HL-60/S4 treated with retinoic acid at 250 ng/mL for 4 days and 3 days (cell line): ENCODE data around the gene TJP1.
"Not testable (repeated sequence)": the region's sequence is repeated elsewhere in the genome, so short reads cannot be mapped to it uniquely, and the experiment has no call there.

Source experiments
- in situ Hi-C: fragments of 300-500 bp; cut with MboI; formaldehyde crosslinking; loops from 2 replicates; pipeline ENCODE4 v1.7.0; 2022; ENCODE audit warnings: low sequenced_read_pairs

Gene TJP1

GRCh38 chr15:29840054-29840453 lies 17.8 kb upstream of the TJP1 start:
- in situ Hi-C loops = no loop called here

- in situ Hi-C loops = no loop called here
These were observed 16.2 kb upstream of the TJP1 start for GRCh38 chr15:29838352-29839010.

DNA sequence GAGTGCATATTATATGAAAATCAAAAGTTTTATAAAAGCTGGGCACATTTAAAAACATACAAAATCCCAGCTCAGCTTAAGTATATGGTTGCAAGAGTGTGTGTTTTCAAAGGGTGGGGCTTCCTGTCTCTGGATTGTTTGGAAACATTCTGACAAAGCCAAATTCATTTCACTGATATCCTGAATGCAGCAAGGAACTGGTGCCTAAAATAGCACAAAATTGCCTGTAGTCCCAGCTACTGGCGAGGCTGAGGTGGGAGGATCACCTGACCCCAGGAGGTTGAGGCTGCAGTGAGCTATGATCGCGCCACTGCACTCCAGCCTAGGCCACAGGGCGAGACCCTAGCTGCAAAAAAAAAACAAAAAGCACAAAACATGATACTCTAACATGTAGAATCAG lies 13.0 kb upstream of the TJP1 start:
- in situ Hi-C loops = no loop called here

DNA sequence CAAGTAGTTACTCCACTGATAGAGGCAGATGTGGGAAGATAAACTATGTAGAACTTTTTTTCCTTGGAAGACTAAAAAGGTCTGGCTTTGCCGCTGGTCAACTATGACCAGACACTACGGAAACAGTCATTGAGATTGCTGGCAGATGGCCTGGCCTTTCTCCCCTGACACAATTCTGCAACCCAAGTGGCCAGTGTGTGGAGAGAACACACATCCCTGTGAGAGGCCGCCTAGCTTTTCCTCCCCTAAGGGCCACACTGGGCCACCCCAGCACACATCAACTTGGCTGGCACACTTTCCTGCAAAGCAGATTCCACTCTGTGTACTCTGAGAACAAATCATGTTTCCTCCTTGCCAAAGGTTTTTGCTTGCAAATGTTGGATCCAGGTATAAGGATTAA lies 10.4 kb upstream of the TJP1 start:
- in situ Hi-C loops = no loop called here

GRCh38 chr15:29826908-29827820 lies 4.9 kb upstream of the TJP1 start:
- in situ Hi-C loops = no loop called here

- in situ Hi-C loops = no loop called here
These were observed 3.0 kb upstream of the TJP1 start for GRCh38 chr15:29825227-29825626.

DNA sequence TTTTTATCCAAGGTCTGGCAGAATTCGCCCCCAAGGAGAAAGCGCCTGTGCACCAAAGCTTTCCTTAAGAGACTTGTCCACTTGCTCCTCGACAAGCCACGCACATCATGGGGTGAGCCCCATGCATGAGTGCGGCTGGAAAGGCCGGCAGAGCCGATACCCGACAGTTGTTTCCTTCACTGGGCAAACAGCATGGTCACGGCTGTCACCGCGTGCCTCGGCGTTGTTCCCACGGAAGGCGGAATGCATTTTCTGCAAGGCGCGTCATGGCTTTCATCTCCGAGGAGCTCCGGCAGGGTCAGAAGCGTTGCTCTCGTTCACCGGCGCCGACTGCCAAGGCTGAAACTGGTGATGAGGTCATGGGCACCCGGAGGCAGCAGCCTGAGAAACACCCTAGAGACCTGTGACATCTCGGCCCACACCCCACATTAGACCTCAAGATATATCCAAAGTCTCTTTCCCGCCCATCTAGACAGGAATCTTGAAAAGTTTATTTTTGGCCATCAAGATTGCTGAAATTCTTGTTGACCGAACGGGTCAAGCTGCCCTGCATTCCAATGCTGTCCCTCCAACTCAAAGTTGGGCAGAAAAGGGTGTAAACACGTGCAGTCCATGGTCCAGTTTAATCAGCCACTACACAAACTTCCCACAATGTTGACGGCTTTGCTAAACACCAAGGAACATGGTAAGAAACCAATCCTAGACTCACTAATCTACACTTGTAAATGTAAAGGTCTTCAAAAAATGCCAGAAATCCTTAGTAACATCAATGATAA lies 604 bp upstream of the TJP1 start:
- in situ Hi-C loops = no loop called here

DNA sequence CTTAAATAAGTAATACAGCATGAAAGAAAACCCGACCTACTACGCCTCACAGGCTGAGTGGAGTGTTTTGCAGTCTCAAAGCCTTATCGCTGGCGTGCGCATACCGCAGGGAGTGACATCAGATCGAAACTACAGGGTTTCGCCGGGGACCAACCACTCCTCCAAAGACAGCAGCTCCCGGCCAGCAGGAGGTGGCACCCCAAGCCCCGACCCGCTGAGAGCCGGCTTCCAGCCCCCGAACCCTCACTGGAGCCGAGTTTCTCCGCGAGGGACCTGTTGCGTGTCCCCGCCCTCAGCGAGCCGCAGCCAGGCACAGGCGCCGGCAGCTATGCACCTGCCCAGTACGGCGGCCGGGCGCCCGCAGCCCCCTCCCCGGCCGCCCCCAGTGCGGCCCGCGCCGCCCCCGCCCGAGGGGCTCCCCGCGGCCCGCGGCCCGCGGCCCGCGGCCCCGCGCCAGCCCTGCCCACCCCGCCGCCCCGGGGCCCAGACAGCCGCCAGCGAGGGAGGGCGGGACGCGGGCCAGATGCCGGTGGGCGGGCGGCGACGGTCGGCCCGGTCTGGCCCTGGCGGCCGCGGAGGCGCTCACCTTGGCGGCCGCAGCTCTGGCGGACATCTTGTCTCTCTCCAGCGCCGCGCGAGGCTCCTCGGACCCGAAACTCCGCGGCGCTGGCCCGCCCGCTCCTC lies 710 bp downstream of the TJP1 start:
- in situ Hi-C loops = no loop called here

DNA sequence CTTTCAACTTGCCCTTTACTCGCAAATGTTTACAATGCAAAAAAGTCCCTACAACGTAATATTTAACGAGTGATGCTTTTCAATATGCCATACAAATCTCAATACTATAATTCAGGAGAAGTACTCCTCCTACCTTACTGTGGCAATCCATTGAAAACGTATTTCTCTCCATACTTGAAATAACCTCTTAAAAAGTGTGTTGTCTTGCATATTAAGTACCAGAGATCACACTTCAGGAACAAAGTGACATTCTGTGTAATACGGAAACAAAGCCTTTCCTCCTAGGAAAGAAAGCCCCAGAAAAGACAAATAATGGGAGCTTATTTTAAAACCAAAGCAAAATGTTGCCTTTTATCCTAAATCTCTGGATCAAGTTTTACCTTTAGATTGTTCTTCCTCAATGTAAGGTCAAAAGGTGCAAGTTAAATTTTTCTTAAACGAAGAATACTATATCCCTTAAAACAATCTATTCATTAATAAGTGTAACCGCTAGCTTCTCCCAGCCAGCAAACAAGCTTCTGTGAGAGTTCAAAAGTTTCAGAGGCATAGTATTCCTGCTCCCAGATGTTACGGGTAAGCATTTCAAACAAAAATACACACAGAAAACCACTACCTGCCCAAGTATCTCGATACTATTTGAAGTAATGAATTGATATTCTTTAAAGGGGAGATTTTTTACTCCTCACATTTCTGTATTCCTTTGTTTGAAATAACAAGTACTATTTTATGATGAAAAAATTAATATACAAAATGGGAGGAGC lies 1.7 kb downstream of the TJP1 start:
- in situ Hi-C loops = no loop called here

DNA sequence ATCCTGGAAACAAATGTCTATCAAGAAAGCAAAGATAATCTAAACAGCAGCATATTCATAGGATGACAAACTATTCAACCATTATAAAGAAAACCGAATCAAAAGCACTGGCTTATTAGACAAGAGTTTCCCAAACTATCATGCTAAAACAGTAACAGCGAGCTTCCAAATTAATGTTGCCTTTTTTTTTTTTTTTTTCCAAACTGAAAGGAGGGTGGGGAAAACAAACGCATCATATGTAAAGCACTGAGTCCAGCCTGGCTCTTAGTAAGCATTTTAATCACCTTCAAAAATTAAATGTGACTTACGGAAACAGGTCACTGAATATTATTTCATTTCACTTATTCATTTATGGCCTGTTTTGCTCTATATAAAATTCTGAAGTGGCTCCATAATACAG lies 2.3 kb downstream of the TJP1 start:
- in situ Hi-C loops = no loop called here

GRCh38 chr15:29818141-29818540 lies 4.1 kb downstream of the TJP1 start:
- in situ Hi-C loops = no loop called here

DNA sequence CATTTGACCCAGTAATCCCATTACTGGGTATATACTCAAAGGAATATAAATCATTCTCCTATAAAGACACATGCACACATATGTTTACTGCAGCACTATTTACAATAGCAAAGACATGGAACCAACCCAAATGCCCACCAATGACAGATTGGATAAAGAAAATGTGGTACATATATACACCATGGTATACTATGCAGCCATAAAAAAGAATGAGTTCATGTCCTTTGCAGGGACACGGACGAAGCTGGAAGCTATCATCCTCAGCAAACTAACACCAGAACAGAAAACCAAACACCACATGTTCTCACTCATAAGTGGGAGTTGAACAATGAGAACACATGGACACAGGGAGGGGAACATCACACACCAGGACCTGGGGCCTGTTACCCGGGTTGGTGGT lies 4.8 kb downstream of the TJP1 start:
- in situ Hi-C loops = not testable (repeated sequence)

- in situ Hi-C loops = no loop called here
These were observed 7.1 kb downstream of the TJP1 start for GRCh38 chr15:29815000-29815710.

GRCh38 chr15:29813009-29813408 lies 9.3 kb downstream of the TJP1 start:
- in situ Hi-C loops = no loop called here

GRCh38 chr15:29812384-29812694 lies 9.9 kb downstream of the TJP1 start:
- in situ Hi-C loops = no loop called here

GRCh38 chr15:29811691-29812383 lies 10.4 kb downstream of the TJP1 start:
- in situ Hi-C loops = no loop called here

DNA sequence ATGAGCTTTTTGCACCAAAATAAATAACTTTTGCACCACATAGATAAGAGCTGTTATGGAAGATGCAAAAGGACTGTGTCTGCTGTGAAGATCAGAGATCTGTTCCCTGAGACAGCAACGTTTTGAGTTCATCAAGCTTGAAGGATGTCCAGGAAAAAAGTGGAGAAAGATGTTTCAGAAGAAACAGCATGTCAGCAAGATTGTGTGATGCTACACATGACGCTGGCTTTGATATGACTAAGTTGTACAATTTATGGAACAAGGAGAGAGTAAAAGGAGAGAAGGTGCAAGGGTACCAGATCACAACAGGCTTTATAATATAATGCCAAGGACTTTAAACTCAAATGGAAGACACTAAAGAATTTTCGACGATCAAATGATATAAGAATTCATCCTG lies 16.6 kb downstream of the TJP1 start:
- in situ Hi-C loops = no loop called here

- in situ Hi-C loops = no loop called here
These were observed 17.1 kb downstream of the TJP1 start for GRCh38 chr15:29805043-29805707.

DNA sequence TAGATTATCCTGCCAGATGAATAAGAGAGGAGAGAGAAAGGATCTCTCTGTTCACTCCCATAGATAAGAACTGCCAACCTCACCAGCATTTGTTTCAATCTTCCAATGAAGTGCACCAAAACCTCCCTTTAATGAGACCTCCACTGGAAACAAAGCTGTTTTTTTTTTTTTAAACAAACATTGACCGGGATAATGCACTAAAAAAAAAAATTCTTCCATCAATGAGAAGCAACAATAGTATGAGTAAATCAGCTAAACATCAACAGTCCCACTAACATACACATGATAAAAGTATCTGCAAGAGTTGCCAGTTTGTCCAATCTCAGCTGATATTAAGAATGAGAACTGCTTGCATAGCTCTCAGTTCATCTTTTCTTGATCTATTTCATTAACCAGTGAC lies 19.9 kb downstream of the TJP1 start:
- in situ Hi-C loops = no loop called here
